Stimulated activated CD4-positive, alpha-beta T cell treated with anti-CD3 and anti-CD28 coated beads, Interleukin-4, amount 100 ng/mL, for 1 hour (primary cell): Measurements from ENCODE around the gene RHOBTB3.
"Not testable (repeated sequence)": the region's sequence is repeated elsewhere in the genome, so short reads cannot be mapped to it uniquely, and the experiment has no call there.

Experiments
- DNase-seq: peaks from one replicate; pipeline ENCODE4 v3.0.0-alpha.2; 2020

The RHOBTB3 gene

GRCh38 chr5:95822542-95823181 is 91.5 kb downstream of the RHOBTB3 start, which contains the start of gene GLRX:
Gene GLRX (minus strand): TSS chr5:95822726. CDS start chr5:95822662, 64 bp downstream.
- peak; percentile 45 for DNase-seq

DNA sequence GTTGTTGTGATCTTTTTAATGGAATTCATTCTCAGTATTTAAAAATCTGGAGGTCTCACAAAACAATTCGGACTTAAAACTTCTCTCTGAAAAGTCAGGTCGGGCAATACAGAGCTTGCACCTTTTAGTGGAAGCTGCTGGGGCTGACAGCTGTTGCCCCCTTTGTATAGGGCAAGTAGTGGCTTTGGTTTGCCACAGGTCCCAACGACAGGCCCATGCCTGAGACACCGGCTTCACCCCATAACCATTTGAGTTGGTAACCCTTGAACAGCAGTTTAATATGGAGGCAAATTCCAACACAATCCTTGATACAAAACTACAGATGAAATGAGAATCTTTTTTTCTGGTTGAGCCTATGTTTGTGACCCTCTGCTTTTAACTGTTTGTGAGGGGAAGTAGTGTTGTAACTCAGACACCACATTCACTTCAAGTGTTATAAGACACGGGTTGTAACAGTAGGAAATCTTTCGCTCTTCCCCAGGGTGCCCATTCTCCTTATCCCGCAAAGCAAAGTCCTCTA is 92.1 kb downstream of the RHOBTB3 start:
- DNase-seq = no peak

- peak; percentile 29 for DNase-seq
Observed at GRCh38 chr5:95823738-95824609, 92.8 kb downstream of the RHOBTB3 start.

DNA sequence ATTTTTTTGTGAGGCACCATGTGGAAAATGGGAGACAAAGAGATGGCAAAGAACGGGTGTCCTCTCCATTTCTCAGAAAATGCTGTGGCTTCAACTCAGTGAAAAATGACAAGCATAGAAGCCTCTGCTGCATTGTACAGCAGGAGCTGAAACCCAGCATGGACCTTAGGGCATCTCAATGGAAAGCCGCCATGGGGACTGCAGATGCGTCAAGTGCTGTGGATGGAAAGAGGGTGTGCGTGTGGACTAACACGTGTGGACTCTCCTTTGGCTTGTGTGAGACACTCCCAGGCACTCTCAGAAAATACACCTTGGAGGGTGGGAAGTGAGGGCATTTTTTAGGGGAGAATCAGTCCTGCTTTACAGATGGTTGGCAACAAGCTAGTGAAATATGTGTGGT is 93.6 kb downstream of the RHOBTB3 start:
- no peak for DNase-seq

- DNase-seq = no peak
Observed at GRCh38 chr5:95825495-95825894, 94.4 kb downstream of the RHOBTB3 start.

DNA sequence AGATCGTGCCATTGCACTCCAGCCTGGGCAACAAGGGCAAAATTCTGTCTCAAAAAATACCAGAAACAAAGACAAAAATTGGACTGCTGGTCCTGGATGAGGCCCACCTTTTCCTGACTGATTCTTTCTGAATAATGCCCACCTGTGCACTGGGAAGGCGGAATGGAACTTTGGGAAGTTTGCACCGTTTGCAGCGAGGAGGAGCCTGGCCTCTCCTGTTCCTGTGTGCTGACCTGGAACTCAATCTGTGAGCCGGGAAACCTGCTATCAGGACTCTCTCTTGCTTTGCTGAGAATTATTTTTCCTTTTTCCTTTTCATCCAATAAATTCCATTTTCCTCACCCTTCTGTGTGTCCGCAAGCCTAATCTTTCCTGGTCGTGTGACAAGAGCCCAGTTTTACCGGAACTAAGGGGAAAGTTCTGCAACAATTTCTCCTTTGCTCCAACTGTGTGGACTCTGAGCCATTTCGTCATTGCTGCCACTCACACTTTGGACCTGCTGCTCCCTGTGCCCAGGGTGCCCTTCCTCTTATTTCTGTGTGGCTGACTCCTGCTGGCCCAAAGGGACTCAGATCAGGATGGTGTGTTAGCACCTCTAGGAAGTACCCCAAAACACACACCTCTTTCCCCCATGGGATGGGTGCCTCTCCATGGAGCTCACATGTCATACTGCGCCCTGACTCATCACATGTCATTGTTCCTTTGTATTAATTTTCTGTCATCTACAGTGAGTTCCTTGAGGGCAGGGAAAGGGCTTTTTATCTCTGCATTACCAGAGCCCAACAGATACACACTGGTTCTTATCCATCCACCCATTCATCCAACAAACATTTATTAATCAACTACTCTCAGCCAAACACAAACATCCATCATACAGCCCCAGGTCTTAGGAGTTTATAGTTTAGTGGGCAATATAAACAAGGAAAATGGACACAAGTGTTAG is 96.1 kb downstream of the RHOBTB3 start:
- no peak for DNase-seq

DNA sequence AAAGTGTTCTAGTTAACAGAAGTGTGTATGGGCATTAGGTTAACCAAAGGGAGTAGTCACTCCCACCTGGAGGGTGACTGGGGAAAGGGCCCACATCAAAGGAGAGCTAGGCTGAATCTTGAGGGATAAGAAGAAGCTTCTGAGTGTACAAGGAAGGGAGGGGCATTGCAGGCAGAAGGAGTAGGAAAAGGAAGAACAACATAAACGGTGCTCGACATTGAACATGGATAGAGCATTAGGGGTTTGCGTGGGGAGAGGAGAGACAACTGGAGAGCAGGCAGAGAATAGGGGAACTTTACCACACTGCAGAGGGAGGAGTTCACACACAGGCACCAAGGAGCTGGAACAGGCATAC is 96.7 kb downstream of the RHOBTB3 start:
- DNase-seq = no peak

- no peak for DNase-seq
Observed at GRCh38 chr5:95830226-95830625, 99.1 kb downstream of the RHOBTB3 start.

GRCh38 chr5:95832664-95833063 is 101.5 kb downstream of the RHOBTB3 start:
- no peak for DNase-seq

GRCh38 chr5:95835682-95836385 is 104.7 kb downstream of the RHOBTB3 start:
- no peak for DNase-seq

DNA sequence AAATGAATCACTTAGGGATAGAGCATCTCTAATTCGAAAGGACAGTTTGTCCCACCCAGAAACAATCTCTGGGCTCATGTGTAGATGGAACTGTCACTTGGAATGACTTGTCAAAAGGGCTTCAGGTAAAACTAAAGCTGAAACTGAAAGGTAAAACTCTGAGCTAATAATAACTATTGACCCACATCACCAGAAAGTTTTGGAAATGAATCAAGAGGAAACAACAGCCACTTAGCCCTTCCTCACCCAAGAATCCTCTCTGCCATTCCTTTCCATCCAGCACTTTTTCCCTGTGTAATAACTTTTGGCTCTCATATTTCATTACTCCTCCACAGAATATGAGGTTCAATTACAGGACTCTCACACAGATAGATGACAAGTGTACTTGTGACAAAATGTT is 105.4 kb downstream of the RHOBTB3 start:
- no peak for DNase-seq

DNA sequence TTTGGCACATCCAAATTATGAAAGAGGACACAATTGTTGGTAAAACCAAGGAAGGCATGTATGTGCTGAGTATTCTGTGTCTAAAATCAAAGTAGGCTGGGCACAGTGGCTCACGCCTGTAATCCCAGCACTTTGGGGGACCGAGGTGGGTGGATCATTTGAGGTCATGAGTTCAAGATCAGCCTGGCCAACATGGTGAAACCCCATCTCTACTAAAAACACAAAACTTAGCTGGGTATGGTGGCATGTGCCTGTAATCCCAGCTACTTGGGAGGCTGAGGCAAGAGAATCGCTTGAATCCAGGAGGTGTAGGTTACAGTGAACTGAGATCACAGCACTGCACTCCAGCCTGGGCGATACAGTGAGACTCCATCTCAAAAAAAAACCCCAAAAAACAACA is 105.8 kb downstream of the RHOBTB3 start:
- DNase-seq = not testable (repeated sequence)

GRCh38 chr5:95837492-95837891 is 106.4 kb downstream of the RHOBTB3 start:
- no peak for DNase-seq

GRCh38 chr5:95838001-95838520 is 106.9 kb downstream of the RHOBTB3 start:
- DNase-seq = no peak

DNA sequence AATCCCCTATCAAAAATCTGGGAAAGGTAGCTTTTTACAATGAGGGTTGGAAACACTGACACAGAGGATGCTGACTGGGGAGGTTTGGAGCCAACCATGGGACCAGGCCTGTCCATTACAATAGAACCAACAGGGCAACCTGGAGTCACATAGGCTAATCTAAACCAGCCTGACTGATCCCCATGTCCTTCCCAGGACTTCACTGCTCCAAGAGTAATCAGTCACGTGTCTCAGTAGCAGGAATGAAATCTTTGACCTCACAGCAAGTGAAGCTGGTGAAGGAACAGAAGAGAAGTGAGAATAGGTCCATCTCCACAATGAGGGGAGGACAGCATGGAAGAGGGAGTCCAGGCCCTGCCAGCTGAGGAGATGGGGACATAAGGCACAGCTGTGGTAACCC is 107.4 kb downstream of the RHOBTB3 start:
- no peak for DNase-seq

- no peak for DNase-seq
Observed at GRCh38 chr5:95839658-95840057, 108.5 kb downstream of the RHOBTB3 start.

DNA sequence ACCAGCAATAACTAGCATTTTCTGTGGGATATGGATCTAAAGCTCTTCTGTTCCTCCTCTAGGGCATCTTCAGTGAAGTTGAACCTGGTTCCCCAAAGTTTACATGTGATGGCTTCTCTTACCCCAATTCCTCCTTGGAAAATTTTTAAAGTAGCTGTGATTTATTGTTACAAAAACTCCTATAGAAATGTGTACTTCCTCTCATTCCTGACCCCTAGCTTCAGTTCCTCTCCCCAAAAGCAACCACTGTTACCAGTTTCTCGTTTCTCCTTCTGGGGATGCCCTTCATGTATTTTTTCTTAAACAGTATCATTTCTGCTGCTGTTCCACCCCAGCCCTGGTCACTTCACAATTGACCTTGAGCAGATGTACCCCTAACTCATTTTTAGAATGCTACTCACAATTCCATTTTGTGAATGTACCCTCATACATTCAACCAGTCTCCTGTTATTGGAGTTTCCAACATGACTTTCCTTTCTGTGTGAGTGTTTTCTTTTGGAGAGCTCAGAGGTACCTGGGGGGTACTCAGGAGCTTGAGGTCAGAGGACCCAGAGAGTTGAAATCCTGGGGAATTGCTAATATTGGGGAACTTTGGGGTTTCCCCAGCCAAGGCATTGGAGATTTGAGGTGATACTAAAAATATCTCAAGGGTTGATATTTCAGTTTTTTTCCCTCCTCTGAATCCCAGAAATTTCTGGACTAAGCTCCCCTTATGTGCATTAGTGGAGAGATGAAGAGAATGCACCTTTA is 110.0 kb downstream of the RHOBTB3 start:
- DNase-seq = no peak

GRCh38 chr5:95841914-95842812 is 111.0 kb downstream of the RHOBTB3 start:
- DNase-seq = no peak

DNA sequence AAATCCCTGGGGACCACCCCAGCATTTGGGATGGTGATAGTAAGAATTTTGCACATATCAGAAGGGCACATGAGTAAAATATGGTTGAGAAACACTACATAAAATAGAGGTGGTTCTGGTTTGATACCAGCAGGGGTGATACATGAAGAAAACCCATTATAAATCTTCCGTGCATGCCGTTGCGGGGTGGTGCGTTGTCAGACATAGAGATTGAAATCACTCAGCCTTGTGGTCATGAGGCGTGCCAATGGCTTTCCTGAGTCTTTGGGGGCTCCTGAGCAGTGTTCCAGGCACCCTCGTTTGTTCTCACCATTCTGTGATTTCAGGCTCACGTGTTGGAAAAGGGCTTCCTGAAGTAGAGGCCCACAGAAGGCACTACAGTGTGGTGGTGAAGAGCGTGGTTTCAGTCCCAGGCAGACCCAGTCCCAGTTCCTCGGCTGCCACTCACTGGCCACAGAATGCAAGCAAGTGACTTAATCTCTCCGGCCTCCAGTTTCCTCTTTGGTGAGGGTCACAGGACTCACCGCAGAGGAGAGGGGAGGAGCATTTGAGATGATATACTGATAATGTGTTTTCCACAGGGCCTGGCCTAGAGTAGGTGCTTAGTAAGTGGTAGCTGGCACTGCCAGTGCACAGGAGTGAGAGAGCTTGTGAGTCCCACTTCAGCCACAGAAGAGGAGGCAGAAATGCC is 111.9 kb downstream of the RHOBTB3 start:
- peak; percentile 43 for DNase-seq
